GM12873 (cell line): Measurements from ENCODE around the gene CABCOCO1.

Experiments used
- CTCF ChIP-seq: IDR thresholded peaks from 2 replicates; pipeline ENCODE4 v1.5.1; 2012; ENCODE audit warnings: low read depth, mild to moderate bottlenecking, moderate library complexity, low read length, control low read depth; ENCODE audit not compliant: insufficient read depth; ENCODE audit errors: missing control alignments

The CABCOCO1 gene

GRCh38 chr10:61759751-61760150 lies 97.0 kb downstream of the CABCOCO1 start:
- TF ChIP-seq CTCF = no peak

GRCh38 chr10:61760943-61761824 lies 98.5 kb downstream of the CABCOCO1 start:
- no peak for TF ChIP-seq CTCF

- no peak for TF ChIP-seq CTCF
Measured at GRCh38 chr10:61761825-61762217, 99.1 kb downstream of the CABCOCO1 start.

GRCh38 chr10:61763778-61764177 lies 101.0 kb downstream of the CABCOCO1 start:
- TF ChIP-seq CTCF = no peak

GRCh38 chr10:61764486-61764885 lies 101.8 kb downstream of the CABCOCO1 start:
- TF ChIP-seq CTCF = no peak

GRCh38 chr10:61765176-61766087 lies 102.7 kb downstream of the CABCOCO1 start:
- no peak for TF ChIP-seq CTCF

GRCh38 chr10:61766927-61767326 lies 104.2 kb downstream of the CABCOCO1 start:
- no peak for TF ChIP-seq CTCF
